K562 (cell line): ENCODE data around the gene SUPT3H. TPM values are rescaled to one million over a fixed set of nuclear protein-coding genes. Genes with fewer than 3 reads are reported as not detected.

ENCODE experiments used
- ATAC-seq: fragments of 200-7000 bp; cut with Tn5 transposase; 3 replicates; pipeline ENCODE4 v1.9.1; 2020; ENCODE audit warnings: moderate library complexity
- BruUV-seq: library from RNA; stranded (reverse); fragments of 400-500 nt; replicated peaks from 2 replicates; lab custom pipeline; 2021; lab: Mats Ljungman, UMichigan
- CTCF ChIA-PET: fragments of 300-600 bp; formaldehyde crosslinking; extraction: SDS; loops from one replicate; lab custom pipeline; 2021; ENCODE audit warnings: low intra/inter-chr PET ratio; lab: Yijun Ruan, JAX
- POLR2A ChIA-PET: fragments of 300-600, 350-650 bp; sonication (Branson Sonifier 250); formaldehyde crosslinking; extraction: SDS; loops from one replicate; lab custom pipeline; 2021; ENCODE audit warnings: antibody characterized with exemption, inconsistent platforms; lab: Yijun Ruan, JAX
- DNase-seq, 4 experiments: peaks; one replicate each; pipeline versions ENCODE4 v3.0.0 to v3.0.0-alpha.2; 2011 to 2018; ENCODE audit warnings: low spot score in 3 of 4, mixed read lengths in 3 of 4; ENCODE audit errors: extremely low read depth in 1 of 4
- FAIRE-seq: peaks from 2 replicates; lab custom pipeline; 2011; peaks lifted over from hg19 to GRCh38; lab: Jason Lieb, UNC
- H2AFZ ChIP-seq: 2 replicates; pipeline ENCODE4 v1.6.0; 2011; ENCODE audit warnings: low read depth, low read length, control low read depth, inconsistent platforms
- H3K27ac ChIP-seq: fragments of 200-600 bp; 3 replicates; pipeline ENCODE4 v1.8.0; 2011; ENCODE audit warnings: low read depth, mild to moderate bottlenecking, control low read depth, inconsistent platforms, low read length, moderate library complexity, mixed read lengths; ENCODE audit errors: extremely low read depth
- H3K27me3 ChIP-seq, 2 experiments: fragments of 300-600 bp in 1 of 2; 2 replicates in 1 of 2; 3 replicates in 1 of 2; pipeline versions ENCODE4 v1.6.0 to v1.8.0; 2011; ENCODE audit warnings: inconsistent platforms in 2 of 2, low read length in 2 of 2, mild to moderate bottlenecking in 1 of 2, mixed read lengths in 1 of 2, moderate library complexity in 1 of 2; ENCODE audit not compliant: control insufficient read depth in 2 of 2, insufficient read depth in 2 of 2
- H3K36me3 ChIP-seq: fragments of 300-600 bp; 3 replicates; pipeline ENCODE4 v1.8.0; 2011; ENCODE audit warnings: mild to moderate bottlenecking, low read length, inconsistent platforms; ENCODE audit not compliant: control insufficient read depth, insufficient read depth
- H3K4me1 ChIP-seq, 2 experiments: fragments of 200-600 bp in 1 of 2; replicated peaks in 1 of 2; 2 replicates in 1 of 2; 3 replicates in 1 of 2; pipeline versions ENCODE4 v1.5.1 to v1.8.0; 2011; ENCODE audit warnings: inconsistent platforms in 2 of 2, low read length in 2 of 2, mild to moderate bottlenecking in 1 of 2, mixed read lengths in 1 of 2, moderate library complexity in 1 of 2; ENCODE audit not compliant: control insufficient read depth in 2 of 2, insufficient read depth in 2 of 2
- H3K4me2 ChIP-seq: 2 replicates; pipeline ENCODE4 v1.6.1; 2011; ENCODE audit warnings: low read length, control low read depth, inconsistent platforms, mixed read lengths; ENCODE audit not compliant: insufficient read depth
- H3K4me3 ChIP-seq: fragments of 200-600 bp; sonication (generic), shearing (Covaris generic); 2 replicates; pipeline ENCODE4 v1.5.1; 2016; ENCODE audit warnings: control low read depth, inconsistent platforms
- H3K79me2 ChIP-seq: fragments of 200-600 bp; 3 replicates; pipeline ENCODE4 v1.8.0; 2011; ENCODE audit warnings: low read length, inconsistent platforms; ENCODE audit not compliant: control insufficient read depth, insufficient read depth
- H3K9ac ChIP-seq, 2 experiments: 2 replicates each; pipeline versions ENCODE4 v1.6.0 to v1.6.1; 2011; ENCODE audit warnings: low read depth in 2 of 2, low read length in 2 of 2, control low read depth in 1 of 2, inconsistent platforms in 1 of 2, mild to moderate bottlenecking in 1 of 2, mixed read lengths in 1 of 2; ENCODE audit not compliant: insufficient read depth in 1 of 2
- H3K9me1 ChIP-seq: one replicate; pipeline ENCODE4 v1.6.0; 2011; ENCODE audit warnings: inconsistent platforms, mild to moderate bottlenecking, low read length, moderate library complexity; ENCODE audit not compliant: control insufficient read depth, insufficient read depth
- H3K9me3 ChIP-seq: replicated peaks from 2 replicates; pipeline ENCODE4 v1.5.1; 2011; ENCODE audit warnings: low read depth, low read length, inconsistent platforms; ENCODE audit not compliant: control insufficient read depth, insufficient read depth
- H4K20me1 ChIP-seq: replicated peaks from 2 replicates; pipeline ENCODE4 v1.6.1; 2011; ENCODE audit warnings: low read length, inconsistent platforms, mixed read lengths; ENCODE audit not compliant: control insufficient read depth, insufficient read depth
- BCL6 ChIP-seq: fragments of 250-450 bp; sonication (Bioruptor Pico); IDR thresholded peaks from 2 replicates; pipeline ENCODE4 v1.4.0; 2020
- BRF1 ChIP-seq: IDR thresholded peaks from 3 replicates; pipeline ENCODE4 v1.6.1; 2011; ENCODE audit warnings: borderline replicate concordance, mild to moderate bottlenecking; ENCODE audit not compliant: insufficient read length; ENCODE audit errors: extremely low read depth
- CXXC5 ChIP-seq: fragments of 250-450 bp; sonication (Bioruptor Pico); IDR thresholded peaks from 2 replicates; pipeline ENCODE4 v1.8.0; 2022; ENCODE audit warnings: inconsistent platforms, mild to moderate bottlenecking, moderate library complexity
- DPF2 ChIP-seq: fragments of 450-650 bp; IDR thresholded peaks from 2 replicates; pipeline ENCODE4 v1.6.1; 2016
- MAFG ChIP-seq: fragments of 450-650 bp; conservative IDR thresholded peaks from 2 replicates; pipeline ENCODE4 v1.6.1; 2016; ENCODE audit warnings: missing genetic modification characterization, missing compliant biosample characterization
- NFATC3 ChIP-seq: fragments of 450-650 bp; IDR thresholded peaks from 2 replicates; pipeline ENCODE4 v1.6.1; 2017; ENCODE audit warnings: mild to moderate bottlenecking
- RAD51 ChIP-seq: fragments of 450-650 bp; IDR thresholded peaks from 2 replicates; pipeline ENCODE4 v1.7.1; 2016; ENCODE audit warnings: low read depth, mild to moderate bottlenecking, borderline replicate concordance
- SETDB1 ChIP-seq: IDR thresholded peaks from one replicate; pipeline ENCODE4 v1.6.1; 2012; ENCODE audit warnings: low read length, control low read depth, inconsistent platforms
- SRSF1 ChIP-seq: fragments of 200-400 bp; formaldehyde crosslinking; IDR thresholded peaks from 2 replicates; pipeline ENCODE4 v1.6.1; 2017; ENCODE audit warnings: mild to moderate bottlenecking, low read depth, low read length, moderate library complexity
- TAF1 ChIP-seq: IDR thresholded peaks from 2 replicates; pipeline ENCODE4 v1.6.1; 2011; ENCODE audit warnings: mild to moderate bottlenecking, low read length, moderate library complexity; ENCODE audit not compliant: insufficient read depth, control insufficient read depth, severe bottlenecking; ENCODE audit errors: extremely low read depth
- TCF7L2 ChIP-seq: fragments of 150-350 bp; IDR thresholded peaks from 2 replicates; pipeline ENCODE4 v1.6.1; 2016; ENCODE audit warnings: low read depth, mild to moderate bottlenecking, low read length, moderate library complexity
- TRIM24 ChIP-seq, 2 experiments: fragments of 450-650 bp; IDR thresholded peaks; 2 replicates each; pipeline ENCODE4 v1.6.1; 2016
- XRCC4 ChIP-seq: IDR thresholded peaks from one replicate; pipeline ENCODE4 v1.6.1; 2011; ENCODE audit not compliant: insufficient read depth, insufficient read length; ENCODE audit errors: extremely low read depth
- ZC3H11A ChIP-seq: IDR thresholded peaks from 2 replicates; pipeline ENCODE4 v1.6.1; 2012; ENCODE audit warnings: low read depth, low read length, improper control_type of control experiment
- ZNF282 ChIP-seq: sonication (generic); formaldehyde crosslinking; IDR thresholded peaks from 2 replicates; pipeline ENCODE4 v1.8.1; 2023; ENCODE audit warnings: missing genetic modification reagents
- ZNF507 ChIP-seq: conservative IDR thresholded peaks from 2 replicates; pipeline ENCODE4 v1.6.1; 2017; ENCODE audit warnings: missing genetic modification characterization, missing compliant biosample characterization
- ZNF584 ChIP-seq: fragments of 200-800 bp; sonication (Bioruptor generic); IDR thresholded peaks from 2 replicates; pipeline ENCODE4 v1.6.1; 2016; ENCODE audit warnings: low read depth, mild to moderate bottlenecking, missing genetic modification characterization, missing compliant biosample characterization
- ZNF77 ChIP-seq: fragments of 250-450 bp; sonication (Bioruptor Pico); IDR thresholded peaks from 2 replicates; pipeline ENCODE4 v1.5.0; 2020
- ZNF830 ChIP-seq: fragments of 250-450 bp; sonication (Bioruptor Pico); IDR thresholded peaks from 2 replicates; pipeline ENCODE4 v1.5.0; 2021; ENCODE audit warnings: mild to moderate bottlenecking
- WGBS: fragments of 100-300 bp; shearing (Covaris generic); methylation state at CpG from one replicate; pipeline ENCODE4 v1.1.6; 2016; ENCODE audit warnings: low coverage, mixed read lengths; ENCODE audit not compliant: insufficient coverage; ENCODE audit errors: missing lambda C conversion rate; 5-methylcytosine and 5-hydroxymethylcytosine counted together
- in situ Hi-C: fragments of 300-500 bp; cut with MboI; formaldehyde crosslinking; loops from 4 replicates; pipeline ENCODE4 v1.15.0; 2018; ENCODE audit warnings: inconsistent platforms, mixed read lengths
- intact Hi-C: fragments of 100-400 bp; cut with micrococcal nuclease; formaldehyde crosslinking; loops from 2 replicates; pipeline ENCODE4 v1.14.2; 2022
- polyA plus RNA-seq, 8 experiments: library from polyadenylated mRNA; depleted of rRNA in 4 of 8; stranded (reverse) in 5 of 8; unstranded in 3 of 8; fragments of >200 nt; fragmentation: Nextera tagmentation in 2 of 8; fragmentation: Illumina TruSeq in 1 of 8; extraction: Ambion mirVana in 2 of 8; extraction: Trizol in 1 of 8; gene quantifications; 2 replicates each; pipeline versions ENCODE4 v1.2.1 to v1.2.3, GENCODE V29; 2011 to 2014; ENCODE audit warnings: inconsistent platforms in 1 of 8, missing spikeins in 1 of 8
- total RNA-seq, 7 experiments: library from RNA; depleted of rRNA in 6 of 7; stranded (reverse); fragments of >200 nt in 6 of 7; fragmentation: Illumina TruSeq in 2 of 7; extraction: Trizol in 2 of 7; gene quantifications; 2 replicates each; pipeline versions ENCODE4 v1.2.1 to v1.2.3, GENCODE V29; 2011 to 2021; ENCODE audit warnings: low replicate concordance in 1 of 7
- TF ChIP-seq, protein P1 (sequence below): sonication (generic); formaldehyde crosslinking; IDR thresholded peaks from 2 replicates; pipeline ENCODE4 v1.8.0; 2023; ENCODE audit warnings: mild to moderate bottlenecking, missing genetic modification reagents

Gene SUPT3H
- total and polyA plus RNA-seq, 9 of the 15 experiments (the other 6 are each of a cell fraction or from before 2014, with no cell fraction given): 7.2 to 16.3 (median 11.9) TPM

GRCh38 chr6:45086360-45087084, 291.2 kb downstream of the SUPT3H start:
- no TSS peak for BruUV-seq
- DNase-seq (no peak), ATAC-seq (no peak), FAIRE-seq (no peak)
- ChIA-PET CTCF (no interaction called here), POLR2A (no interaction called here)
- Histone ChIP-seq H3K9ac (no peak overlapping the region), H3K27ac (no peak overlapping the region), H3K4me2 (no peak overlapping the region), H4K20me1 (no peaks in the 10 kb centered on the region), H3K9me3 (no peaks in the 10 kb centered on the region), H3K4me3 (no peak overlapping the region), H2AFZ (no peak overlapping the region), H3K27me3 (no peaks in the 10 kb centered on the region), H3K36me3 (no peaks in the 10 kb centered on the region), H3K79me2 (no peaks in the 10 kb centered on the region), H3K9me1 (no peaks in the 10 kb centered on the region), H3K4me1 (no peaks in the 10 kb centered on the region)
- WGBS: 21% methylated on average over 5 of the region's 5 CpGs
- in situ Hi-C loops: no loop called here
- no peak for TF ChIP-seq CXXC5 (CRISPR knock-in tag)
- TF ChIP-seq SRSF1: no peak
- no peak for TF ChIP-seq ZC3H11A
- no peak for TF ChIP-seq ZNF282 (CRISPR knock-in tag)
- TF ChIP-seq XRCC4: no peak
- TF ChIP-seq ZNF507 (tag): no peak
- no peak for TF ChIP-seq ZNF77 (CRISPR knock-in tag)
- no peak for TF ChIP-seq BCL6 (CRISPR knock-in tag)
- TF ChIP-seq TRIM24 (IDR thresholded peaks at IDR 0.05): no peak
- TF ChIP-seq, protein P1, sequence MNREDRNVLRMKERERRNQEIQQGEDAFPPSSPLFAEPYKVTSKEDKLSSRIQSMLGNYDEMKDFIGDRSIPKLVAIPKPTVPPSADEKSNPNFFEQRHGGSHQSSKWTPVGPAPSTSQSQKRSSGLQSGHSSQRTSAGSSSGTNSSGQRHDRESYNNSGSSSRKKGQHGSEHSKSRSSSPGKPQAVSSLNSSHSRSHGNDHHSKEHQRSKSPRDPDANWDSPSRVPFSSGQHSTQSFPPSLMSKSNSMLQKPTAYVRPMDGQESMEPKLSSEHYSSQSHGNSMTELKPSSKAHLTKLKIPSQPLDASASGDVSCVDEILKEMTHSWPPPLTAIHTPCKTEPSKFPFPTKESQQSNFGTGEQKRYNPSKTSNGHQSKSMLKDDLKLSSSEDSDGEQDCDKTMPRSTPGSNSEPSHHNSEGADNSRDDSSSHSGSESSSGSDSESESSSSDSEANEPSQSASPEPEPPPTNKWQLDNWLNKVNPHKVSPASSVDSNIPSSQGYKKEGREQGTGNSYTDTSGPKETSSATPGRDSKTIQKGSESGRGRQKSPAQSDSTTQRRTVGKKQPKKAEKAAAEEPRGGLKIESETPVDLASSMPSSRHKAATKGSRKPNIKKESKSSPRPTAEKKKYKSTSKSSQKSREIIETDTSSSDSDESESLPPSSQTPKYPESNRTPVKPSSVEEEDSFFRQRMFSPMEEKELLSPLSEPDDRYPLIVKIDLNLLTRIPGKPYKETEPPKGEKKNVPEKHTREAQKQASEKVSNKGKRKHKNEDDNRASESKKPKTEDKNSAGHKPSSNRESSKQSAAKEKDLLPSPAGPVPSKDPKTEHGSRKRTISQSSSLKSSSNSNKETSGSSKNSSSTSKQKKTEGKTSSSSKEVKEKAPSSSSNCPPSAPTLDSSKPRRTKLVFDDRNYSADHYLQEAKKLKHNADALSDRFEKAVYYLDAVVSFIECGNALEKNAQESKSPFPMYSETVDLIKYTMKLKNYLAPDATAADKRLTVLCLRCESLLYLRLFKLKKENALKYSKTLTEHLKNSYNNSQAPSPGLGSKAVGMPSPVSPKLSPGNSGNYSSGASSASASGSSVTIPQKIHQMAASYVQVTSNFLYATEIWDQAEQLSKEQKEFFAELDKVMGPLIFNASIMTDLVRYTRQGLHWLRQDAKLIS (CRISPR knock-in tag): no peak
- no peak for TF ChIP-seq BRF1
- no peak for TF ChIP-seq ZNF830 (CRISPR knock-in tag)
- no peak for TF ChIP-seq ZNF584 (CRISPR knock-in tag)
- TF ChIP-seq DPF2: no peak
- TF ChIP-seq RAD51: no peak
- no peak for TF ChIP-seq SETDB1
- TF ChIP-seq TCF7L2: no peak
- TF ChIP-seq NFATC3: no peak
- no peak for TF ChIP-seq MAFG (tag)
- no peak for TF ChIP-seq TAF1
- intact Hi-C loops: no loop called here
